GM21447 (cell line): ENCODE data around the gene PLXNC1.

Source experiments
- ATAC-seq: cut with Tn5 transposase; IDR thresholded peaks from one replicate; pipeline ENCODE4 v1.9.1; 2021; ENCODE audit not compliant: unreplicated experiment

Gene PLXNC1

DNA sequence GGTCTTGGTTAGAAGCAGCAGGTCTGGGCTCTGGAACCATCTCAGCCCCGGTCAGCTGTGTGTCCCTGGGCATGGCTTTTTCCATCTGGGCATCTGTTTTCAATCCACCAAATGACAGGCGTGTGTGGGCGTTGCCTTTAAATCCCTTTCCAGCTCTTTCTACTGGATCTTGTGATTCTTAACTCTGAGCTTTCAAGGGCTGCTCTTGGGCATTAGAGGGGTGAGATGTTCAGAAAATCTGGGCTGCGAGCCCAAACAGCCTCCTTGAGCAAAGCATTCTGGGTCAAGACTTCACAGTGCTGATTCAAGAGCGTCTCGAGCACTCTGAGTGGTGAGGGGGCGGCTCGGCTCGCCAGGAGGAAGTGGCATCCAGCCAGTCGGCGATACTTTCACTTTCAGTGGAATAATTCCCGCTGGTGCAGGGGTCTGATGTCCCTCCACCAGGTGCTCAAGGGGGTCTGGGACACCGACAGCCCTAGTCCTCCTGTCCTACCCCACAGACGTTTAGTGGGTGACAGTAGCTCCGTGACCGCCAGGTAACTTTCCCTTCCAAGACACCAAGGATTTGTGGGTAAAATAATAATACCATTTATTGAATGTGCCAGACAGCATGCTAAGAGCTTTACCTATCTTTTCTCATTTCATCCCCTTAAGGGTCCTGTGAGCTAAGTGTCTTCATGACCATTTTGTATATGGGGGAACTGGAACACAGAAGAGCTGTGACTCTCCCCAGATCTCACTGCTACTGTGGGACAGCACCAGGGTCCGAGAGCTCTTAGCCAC lies 114.0 kb downstream of the PLXNC1 start:
- ATAC-seq: peak; percentile 71

DNA sequence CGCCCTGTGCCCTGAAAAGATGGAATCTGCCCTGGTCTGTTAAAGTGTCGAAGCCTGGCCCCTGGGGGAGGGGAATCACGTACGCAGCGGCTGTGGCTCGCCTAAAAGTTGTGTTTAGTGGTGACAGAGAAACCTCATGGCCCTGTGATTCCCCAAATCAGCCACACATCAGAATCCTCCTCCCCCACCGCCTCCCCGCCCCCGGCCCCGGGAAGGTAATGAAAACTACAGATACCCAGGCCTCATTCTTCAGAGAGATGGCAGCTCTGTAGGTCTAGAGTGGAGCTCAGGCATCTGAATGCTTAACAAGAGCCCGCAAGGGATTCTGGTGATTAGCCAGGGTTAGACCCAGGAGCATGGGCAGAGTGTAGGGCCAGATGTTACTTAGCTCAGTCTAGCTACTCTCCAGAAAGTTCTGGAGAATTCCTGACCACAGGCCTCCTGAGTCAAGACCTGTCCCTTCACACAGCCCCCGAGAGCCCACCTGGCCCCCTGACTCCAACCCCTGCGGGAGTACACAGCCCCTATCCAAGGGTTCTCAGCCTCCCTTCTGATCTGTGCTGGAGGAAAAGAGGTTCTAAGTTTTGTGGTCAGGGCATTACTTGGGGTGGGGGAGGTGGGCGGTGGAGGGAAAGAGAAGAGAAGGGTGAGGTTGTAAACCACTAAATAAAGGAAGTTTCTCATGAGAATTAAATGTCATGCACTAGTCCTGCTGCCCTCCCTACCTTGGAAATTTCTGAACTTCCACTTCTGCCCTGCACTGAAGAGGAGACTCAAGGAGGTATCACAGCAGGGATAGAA lies 114.8 kb downstream of the PLXNC1 start:
- peak; percentile 54 for ATAC-seq

DNA sequence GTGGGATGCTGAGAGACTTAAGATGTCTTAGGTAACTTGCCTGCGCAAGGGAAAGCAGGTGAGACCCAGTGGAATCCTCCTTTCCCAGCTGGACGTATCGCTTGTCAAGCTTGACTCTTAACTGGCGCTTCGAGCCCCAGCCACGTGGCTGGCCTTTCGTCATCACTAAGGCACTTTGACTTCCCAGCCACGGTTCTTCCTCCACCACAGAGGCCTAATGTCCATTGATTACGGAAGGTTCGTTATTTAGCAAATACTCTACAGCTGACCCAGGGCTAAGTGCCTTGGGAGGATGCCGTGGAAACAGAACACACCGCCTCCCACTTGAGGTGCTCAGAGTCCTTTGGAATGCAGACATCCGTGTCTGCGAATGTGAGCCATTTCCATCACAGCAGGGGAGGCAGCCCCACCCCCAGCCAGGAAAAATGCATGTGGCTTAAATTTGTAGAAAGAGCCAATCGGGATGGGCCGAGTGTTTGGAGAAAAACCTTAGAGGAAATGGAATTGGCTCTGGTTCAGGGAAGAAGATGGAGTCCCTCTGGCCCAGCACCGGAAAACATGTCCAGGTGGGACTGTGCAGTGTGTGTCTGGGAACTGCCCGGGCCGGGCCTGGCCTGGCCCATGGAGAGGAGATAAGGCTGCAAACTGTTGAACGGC lies 115.7 kb downstream of the PLXNC1 start:
- ATAC-seq: no peak

DNA sequence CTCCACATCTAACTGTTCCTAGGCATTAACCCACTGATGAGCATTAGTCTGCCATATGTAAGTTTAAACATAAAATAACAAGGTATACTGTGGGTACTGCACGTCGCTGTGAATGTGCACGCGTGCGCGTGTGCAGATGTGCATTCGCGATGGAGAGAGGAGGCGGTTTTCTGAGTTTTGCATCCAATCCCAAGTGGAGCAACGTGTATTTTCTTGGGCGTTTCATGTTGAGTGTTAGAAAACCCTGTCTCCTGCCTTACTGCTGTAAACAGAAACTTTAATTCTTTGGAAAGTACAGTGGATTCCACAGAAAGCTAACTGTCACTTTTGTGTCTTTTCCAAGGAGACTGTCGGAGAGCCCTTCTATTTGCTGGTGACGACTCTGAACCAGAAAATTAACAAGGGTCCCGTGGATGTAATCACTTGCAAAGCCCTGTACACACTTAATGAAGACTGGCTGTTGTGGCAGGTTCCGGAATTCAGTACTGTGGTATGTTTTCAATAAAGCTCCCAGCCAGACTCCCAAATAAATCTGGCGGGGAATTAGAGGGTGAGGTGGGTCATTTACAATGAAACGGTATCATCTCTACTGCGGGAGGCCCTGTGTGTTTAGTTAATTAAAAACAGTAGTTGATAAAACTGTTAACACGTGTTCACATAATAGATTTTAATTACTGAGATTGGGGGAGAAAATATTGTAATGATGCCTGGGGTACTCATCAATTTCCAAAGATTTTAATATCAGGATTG lies 116.5 kb downstream of the PLXNC1 start:
- no peak for ATAC-seq

DNA sequence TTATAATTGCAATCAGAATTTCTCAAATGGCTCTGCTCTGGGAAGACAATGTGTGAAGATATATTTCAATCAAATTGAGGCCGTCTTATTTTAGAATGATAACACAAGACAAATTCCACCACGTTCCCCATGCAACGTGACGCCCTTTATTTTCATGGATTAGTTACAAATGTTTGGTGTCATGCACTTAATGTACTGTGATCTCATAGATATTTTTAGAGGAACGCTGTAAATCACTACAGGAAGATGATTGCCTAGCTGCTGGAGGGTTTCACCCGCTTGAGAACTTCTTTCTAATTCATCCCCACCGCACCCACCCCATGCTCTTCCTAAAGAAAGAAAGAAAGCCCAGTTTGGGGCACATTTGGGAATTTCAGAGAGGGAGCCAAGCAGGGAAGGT lies 117.2 kb downstream of the PLXNC1 start:
- ATAC-seq: no peak

DNA sequence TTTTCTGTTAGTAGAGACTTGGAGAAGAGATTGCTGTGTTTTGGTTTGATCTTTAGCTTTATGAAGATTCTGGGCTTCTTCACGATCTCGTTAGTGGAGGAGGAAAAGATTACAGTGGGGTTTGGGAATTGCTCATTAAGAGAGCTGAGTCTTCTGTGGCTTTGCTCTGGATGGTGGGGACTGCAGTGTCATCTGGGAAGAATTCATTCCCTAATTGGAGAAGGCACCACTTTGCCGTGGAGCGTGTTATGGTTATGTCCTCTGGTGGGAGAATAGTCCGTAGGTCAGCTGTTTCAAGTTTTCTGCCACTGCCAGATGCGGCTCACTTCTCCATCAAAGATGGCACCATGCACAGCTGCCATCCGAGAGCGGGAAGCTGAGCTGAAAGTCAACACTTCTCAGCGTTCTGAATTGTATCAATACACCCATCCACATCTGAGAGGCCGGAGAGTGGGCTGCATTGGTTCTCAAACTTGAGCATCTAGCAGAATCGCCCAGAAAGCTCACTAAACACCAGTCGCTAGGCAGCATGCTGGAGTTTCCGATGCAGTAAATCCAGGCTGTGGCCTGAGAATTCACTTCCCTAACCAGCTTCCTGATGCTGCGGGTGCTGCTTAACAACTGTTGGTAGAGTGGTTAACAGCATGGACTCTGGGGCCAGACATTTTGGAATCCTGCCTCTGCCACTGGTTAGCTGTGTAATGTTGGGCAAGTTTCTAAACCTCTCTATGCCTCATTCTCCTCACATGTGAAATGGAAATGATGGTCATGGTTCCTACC lies 117.8 kb downstream of the PLXNC1 start:
- ATAC-seq: no peak

DNA sequence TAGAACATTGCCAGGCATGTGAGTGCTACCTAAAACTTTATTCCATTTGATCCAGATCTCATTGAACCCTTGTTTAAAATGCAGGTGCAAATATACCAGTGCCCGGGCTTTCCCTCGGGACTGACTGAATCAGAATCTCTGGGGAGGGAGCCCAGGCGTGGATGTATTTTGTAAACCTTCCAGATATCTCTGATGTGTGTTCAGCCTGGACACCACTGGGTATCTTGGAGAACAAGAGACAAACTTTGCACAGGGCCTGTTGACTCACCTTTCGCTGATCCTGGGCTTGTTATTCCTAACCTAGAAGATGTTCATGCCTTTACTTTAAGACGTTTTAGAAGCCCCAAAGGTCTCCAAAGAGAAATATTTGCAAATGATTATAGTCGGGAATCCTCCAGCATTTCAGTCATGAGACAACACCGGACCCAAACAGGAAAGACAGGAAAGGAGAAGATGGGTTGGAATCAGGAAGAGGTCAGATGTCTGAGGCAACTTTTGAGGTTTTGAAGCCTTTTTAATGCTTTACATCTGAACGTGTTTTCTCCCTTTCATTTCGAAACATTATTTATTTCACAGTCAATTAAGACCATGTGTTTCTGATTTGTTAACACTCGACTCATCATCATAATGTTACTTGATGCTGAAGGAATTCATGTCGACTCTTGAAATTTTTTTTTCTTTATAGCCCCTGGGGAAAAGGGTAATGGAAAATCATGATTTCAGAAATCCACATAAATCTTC lies 118.6 kb downstream of the PLXNC1 start:
- ATAC-seq: no peak

DNA sequence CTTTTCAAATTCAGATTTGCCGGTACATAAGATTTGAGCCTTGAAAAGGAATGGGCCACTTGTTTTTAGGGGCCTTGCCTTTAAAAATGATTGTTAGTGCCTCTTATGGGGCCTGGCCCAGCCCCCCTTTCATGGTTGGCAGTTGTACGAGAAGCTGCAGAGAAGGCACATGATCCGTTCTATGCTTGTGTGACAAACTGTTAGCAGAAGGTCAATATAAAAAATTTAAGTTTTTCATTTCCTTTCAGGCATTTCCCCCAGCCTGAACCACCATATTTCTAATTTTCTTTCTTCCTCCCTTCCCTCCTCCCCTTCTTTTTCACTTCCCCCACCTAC lies 119.1 kb downstream of the PLXNC1 start:
- no peak for ATAC-seq

DNA sequence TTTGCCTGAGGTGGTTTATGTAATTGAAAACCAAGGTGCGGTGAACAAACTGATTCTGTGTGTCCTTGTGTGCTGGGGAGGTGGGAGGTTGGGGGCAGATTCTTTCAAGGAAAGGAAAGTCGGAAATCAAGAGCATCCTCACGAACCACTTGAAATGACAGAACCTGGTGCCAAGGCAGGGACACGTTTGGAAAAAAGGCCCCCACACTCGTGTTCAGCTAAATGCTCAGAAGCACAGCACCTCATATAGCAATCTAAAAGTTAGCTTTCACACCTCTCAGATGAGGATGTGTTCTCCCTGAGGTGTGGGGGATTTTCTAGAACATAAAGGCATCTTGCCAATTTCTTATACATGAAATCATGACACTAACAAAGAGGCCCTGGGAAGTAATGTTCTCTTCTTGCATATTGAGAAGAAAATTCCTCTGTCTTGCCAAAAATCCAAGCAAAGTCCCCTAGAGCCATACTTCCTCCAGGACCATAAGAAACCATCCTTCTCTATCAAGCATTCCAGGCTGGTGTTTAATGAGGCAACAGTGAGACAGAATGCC lies 119.6 kb downstream of the PLXNC1 start:
- no peak for ATAC-seq

DNA sequence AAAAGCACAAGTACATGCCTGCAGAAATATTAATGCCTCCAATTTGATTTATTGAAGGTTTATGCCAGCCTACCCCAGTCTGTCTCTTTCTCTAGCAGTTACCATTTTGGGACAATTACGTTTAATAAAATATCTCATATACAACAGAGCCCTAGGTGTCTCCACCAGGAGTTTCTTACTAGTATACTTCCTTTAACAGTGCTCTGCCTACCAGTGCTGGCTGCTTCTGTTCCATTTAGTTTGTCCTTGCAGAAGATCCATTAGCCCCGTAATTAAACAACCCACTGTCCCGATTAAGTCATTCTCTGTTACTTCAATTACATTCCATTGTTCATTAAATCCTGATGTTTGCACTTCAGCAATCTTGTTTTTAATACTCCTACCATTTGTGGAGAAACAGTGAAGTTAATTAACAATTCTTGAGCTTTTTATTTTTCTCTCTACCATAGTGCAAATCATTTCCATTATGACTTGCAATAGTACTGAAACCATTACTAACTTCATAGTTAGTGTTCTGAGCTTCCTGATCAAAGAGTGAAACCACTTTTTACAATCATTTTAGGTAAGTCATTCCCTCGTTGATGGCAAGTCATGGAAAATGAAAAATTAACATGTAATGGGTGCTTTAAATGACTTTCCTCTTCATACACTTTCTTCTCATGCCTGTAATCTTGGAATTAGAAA lies 121.1 kb downstream of the PLXNC1 start:
- peak; percentile 69 for ATAC-seq

DNA sequence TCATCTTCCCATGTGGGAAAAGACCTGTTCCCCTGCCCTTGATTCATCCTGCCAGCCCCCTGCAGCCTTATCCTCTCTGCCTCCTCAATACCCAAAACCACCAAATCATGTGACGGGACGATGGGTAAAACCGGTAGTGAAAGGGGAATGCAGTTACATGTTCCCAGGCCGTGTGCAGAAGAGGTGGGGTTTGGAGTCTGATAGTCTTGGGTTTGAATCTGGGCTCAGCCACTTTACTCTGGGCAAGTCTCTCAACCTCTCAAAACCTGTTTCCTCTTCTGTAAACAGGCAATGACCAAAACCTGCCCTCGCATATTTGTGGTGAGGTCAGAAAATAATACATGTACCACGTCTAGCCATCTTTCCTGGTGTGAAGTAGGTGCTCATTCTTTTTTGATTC lies 123.0 kb downstream of the PLXNC1 start:
- ATAC-seq: no peak

DNA sequence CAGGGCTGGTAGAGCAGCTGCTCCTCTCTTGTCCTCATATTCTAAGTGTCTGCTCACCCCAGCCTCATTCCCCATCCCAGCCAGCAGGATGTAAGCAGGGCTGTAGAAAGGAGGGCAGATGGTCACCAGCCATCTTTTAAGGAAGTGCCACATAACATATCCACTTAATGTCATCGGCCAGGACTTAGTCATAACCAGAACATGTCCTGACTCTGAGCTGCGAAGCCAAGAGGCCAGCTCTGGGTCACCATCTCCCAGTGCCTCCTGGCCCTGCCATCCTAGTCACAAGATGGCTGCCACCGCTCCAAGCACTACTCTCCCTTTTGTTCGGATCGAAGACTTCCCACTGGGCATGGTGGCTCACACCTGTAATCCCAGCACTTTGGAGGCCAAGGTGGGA lies 123.9 kb downstream of the PLXNC1 start:
- ATAC-seq: no peak

DNA sequence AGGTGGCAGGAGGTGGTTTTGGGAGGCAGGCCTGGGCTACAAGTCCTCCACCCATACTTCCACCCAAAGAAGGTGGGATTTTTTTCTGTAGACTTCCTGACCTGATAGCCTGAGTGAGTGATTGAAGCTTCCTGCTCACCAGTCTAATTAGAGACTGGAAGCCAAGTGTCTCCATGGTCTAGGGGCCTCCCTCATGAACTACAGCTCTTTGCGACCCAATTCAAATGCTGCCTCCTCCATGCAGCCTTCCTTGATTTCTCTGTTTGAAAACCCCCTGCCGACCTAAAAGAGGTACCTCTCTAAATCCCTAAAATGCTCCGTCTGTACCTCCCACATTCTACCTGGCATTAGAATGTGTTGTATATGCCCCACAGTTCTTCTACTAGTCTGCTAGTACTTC lies 124.9 kb downstream of the PLXNC1 start:
- ATAC-seq: no peak

DNA sequence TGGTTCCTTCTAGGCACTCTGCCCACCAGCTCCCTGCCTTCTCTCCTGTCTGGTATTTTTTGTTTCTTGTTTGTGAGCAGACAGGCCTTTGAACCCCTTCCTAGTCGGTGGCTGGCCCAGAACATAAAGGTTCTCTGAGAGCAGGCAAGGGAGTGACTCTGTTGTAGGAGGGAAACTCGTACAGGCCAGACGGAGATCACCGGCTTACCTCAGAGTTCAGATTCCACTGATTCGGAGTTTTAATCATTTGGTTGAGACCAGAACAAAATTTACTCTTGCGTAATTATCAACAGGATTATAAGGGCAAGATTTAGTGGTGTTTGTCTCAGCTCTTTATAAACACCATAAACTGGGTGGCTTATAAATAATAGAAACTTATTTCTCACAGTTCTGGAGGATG lies 128.3 kb downstream of the PLXNC1 start:
- no peak for ATAC-seq

DNA sequence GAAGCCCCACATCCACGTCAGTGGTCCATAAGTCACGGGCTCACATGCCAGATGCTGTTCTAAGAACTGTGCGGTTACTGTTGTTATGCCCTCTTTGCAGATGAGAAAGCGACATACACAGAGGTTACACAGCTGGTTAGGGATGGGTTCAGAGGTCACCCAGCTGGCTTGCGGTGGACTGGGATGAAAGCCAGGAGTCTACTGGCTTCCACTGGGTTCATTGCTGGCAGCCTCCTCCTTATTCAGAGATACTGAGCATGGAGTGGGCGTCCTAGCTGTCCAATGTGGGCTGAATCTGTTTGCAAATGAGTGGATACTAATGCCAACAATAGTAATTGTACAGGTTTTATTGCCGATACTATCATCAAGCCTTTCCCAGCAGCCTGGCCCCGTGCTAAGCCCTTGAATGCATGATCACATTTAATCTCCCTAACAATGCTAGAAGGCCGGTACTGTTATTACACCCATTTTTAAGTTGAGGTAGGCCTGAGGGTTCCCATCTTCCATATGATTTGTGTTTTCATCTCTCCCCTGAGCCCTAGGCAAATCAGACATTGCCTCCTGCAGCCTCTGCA lies 129.1 kb downstream of the PLXNC1 start:
- ATAC-seq: no peak

DNA sequence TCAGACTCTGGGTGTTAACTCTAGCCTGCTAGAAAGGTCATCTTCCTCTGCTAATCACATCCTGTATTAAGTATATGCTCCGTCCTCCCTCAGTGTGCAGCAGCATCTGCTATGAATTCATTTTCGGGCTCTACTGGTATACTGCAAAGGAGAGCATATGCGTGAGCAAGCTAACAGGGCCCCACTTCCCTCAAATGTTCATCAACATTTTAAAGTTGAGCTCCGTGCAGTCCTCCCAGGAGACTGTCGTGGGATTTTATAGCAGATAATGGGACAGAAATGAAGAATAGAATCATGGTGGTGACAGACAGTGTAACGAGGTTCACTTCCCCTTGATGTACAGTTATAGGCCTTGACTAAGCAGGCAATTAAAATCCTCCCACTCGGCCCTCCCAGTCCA lies 131.7 kb downstream of the PLXNC1 start:
- ATAC-seq: no peak

DNA sequence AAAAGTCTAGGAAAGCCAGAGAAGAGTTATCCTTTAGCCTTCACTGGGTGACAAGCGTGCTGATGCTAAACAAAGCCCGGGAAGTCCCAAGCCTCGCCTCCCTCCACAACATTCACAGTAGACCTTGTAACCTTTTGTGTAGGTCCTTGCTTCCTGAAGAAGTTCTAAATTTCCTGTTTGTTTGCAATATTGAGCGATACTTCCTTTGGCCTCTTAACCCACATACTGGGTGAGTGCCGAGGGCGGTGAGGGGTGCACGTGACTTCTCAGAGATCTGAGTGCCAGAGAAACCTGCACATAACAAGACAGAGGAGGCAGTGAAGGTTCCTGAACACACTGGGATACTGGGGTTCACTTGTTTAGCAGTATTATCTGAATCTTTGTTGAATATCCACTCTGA lies 134.3 kb downstream of the PLXNC1 start:
- no peak for ATAC-seq

DNA sequence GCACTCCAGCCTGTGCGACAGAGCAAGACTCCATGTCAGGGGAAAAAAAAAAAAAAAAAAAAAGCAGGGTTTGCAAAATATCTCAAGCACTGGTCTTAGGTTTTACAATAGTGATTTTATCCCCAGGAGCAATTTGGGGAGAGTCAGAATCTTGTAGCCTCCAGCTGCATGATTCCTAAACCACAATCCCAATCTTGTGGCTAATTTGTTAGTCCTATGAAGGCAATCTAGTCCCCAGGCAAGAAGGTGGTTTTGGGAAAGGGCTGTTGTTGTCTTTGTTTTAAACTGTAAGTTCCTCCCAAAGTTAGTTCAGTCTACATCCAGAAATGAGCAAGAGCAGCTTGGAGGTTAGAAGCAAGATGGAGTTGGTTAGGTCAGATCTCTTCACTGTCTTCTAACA lies 135.7 kb downstream of the PLXNC1 start:
- ATAC-seq: no peak

DNA sequence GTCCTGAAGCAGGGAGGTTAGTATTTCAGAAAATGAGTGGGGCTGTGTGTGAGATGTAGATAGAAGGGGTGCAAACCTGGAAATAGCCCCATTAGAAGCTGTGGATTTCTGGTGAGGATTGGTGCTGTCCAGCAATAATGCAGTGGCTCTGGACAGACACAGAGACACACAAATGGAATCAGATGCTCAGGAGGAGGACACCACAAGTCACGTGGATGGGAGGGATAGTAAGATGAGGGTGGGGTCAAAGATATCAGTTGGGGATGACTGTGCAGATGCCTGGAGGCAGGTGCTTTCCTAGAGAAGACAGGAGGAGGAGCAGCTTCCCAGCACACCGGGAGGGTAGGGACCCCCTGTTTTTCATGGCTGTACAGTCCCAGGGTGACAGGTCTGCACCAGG lies 136.5 kb downstream of the PLXNC1 start:
- no peak for ATAC-seq
